Endothelial cell (in vitro differentiated cells): Measurements from ENCODE around the gene CDKN1B. TPM values are rescaled to one million over a fixed set of nuclear protein-coding genes. Genes with fewer than 3 reads are reported as not detected.

Experiments used
- DNase-seq: peaks from one replicate; pipeline ENCODE4 v3.0.0; 2021; ENCODE audit warnings: low spot score
- H3K27ac Mint-ChIP-seq: one replicate; pipeline ENCODE4 v1.8.0; 2021; ENCODE audit warnings: mixed read lengths, inconsistent platforms; ENCODE audit not compliant: unreplicated experiment
- H3K27me3 Mint-ChIP-seq: one replicate; pipeline ENCODE4 v1.8.0; 2021; ENCODE audit warnings: mild to moderate bottlenecking, moderate library complexity, mixed read lengths, inconsistent platforms; ENCODE audit not compliant: unreplicated experiment
- H3K36me3 Mint-ChIP-seq: one replicate; pipeline ENCODE4 v1.8.0; 2021; ENCODE audit warnings: mild to moderate bottlenecking, low read depth, mixed read lengths, inconsistent platforms; ENCODE audit not compliant: unreplicated experiment
- H3K4me1 Mint-ChIP-seq: one replicate; pipeline ENCODE4 v1.8.0; 2021; ENCODE audit warnings: mild to moderate bottlenecking, mixed read lengths, inconsistent platforms; ENCODE audit not compliant: unreplicated experiment
- H3K4me3 Mint-ChIP-seq: one replicate; pipeline ENCODE4 v1.8.0; 2021; ENCODE audit warnings: mild to moderate bottlenecking, mixed read lengths, inconsistent platforms; ENCODE audit not compliant: unreplicated experiment
- H3K9me3 Mint-ChIP-seq: one replicate; pipeline ENCODE4 v1.8.0; 2021; ENCODE audit warnings: mixed read lengths, inconsistent platforms; ENCODE audit not compliant: unreplicated experiment
- CTCF ChIP-seq: fragments of 200-600 bp; sonication (generic); IDR thresholded peaks from one replicate; pipeline ENCODE4 v1.5.0; 2021; ENCODE audit warnings: antibody characterized with exemption; ENCODE audit not compliant: unreplicated experiment
- total RNA-seq: library from RNA; stranded (reverse); fragmentation: NEBNext Ultra II Directional; extraction: Animal tissue kit (Norgen Biotek cat#: 25700); gene quantifications from one replicate; pipeline ENCODE4 v1.2.1, GENCODE V29; 2021; ENCODE audit not compliant: unreplicated experiment

Gene CDKN1B
- total RNA-seq, 1 donor from 2014 or later, result 34.6 TPM

DNA sequence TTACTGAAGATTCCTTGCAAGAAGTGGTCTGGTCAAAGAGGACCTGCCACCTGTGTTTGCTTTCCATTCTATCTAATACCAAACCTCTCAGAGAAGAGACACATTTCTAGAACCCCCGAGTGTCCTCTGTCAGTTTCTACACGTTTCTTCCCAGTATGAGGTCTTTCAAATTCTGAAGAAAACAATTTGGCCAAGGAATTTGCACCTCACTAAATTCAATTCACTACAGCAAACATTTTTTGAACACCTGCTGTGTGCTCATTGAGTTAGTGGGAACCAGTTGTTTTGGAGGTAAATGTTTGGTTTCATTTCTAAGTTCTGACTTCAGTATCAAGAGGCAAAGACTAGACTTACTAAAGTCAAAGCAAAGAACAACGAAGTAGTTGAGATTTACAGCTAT, 40.6 kb upstream of the CDKN1B start:
- Mint-ChIP-seq H3K4me1 (no peaks in the 10 kb centered on the region), H3K4me3 (no peak overlapping the region), H3K9me3 (no peaks in the 10 kb centered on the region), H3K27ac (no peak overlapping the region), H3K27me3 (peaks cover 2% of the 10 kb centered on the region), H3K36me3 (no peaks in the 10 kb centered on the region)
- DNase-seq, result no peak
- no peak for TF ChIP-seq CTCF

DNA sequence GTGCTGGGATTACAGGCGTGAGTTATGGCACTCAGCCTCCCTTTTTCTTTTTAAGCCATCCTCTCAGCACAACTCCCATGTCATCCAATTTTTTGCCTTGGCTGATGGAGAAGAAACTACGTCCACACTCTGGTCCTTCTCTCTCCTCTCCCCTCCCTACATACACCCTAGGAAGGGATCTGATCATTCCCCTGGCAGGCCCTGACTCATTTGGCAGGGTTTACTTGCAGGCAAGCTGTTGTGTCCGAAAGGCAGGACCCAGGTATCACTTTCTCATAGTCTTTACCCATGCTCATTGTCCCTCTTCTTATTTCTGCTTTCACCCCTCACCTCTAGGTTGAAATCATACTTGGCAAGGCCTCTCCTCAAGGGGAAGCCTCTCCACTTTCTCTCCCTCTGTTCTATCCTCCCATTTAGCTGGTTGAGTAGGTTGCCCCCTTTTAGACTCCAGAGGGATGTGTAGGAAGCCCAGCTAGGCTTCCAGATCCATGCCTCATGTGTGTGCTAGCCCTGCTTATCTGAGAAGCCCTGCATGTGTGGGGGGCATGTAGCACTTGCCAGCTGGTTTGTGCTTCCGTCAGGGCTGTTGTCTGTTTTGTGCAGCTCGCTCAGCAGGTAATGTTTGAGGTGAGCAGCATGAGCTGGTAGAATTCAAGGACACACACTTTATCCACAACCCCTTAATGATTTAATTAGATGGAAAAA, 36.0 kb upstream of the CDKN1B start:
- no peak for TF ChIP-seq CTCF
- Mint-ChIP-seq H3K27ac (no peak overlapping the region), H3K9me3 (no peaks in the 10 kb centered on the region), H3K36me3 (no peaks in the 10 kb centered on the region), H3K4me1 (peaks cover 12% of the 10 kb centered on the region), H3K4me3 (no peak overlapping the region), H3K27me3 (peaks cover 2% of the 10 kb centered on the region)
- no peak for DNase-seq

DNA sequence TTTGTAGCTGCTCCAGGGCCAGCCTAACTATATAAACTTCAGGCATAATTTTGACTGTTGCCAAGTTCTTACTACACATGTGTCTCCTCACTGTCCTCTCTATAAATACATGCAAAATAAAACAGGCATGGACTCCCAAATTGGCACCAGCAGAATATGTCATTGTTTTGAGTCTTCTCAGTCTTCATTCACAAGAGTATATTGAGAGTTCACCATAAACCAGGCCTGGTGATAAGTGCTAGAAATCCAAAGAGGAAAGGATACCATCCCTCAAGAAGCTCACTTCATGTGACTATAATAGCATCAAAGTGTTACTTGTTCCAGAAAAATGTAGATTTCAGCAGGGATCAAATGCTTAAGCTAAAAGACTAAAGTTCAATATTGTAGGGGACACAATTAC, 34.9 kb upstream of the CDKN1B start:
- no peaks in the 10 kb centered on the region for H3K9me3 Mint-ChIP-seq
- H3K4me1 Mint-ChIP-seq, result peaks cover 12% of the 10 kb centered on the region
- DNase-seq, result no peak
- no peaks in the 10 kb centered on the region for H3K36me3 Mint-ChIP-seq
- no peak overlapping the region for H3K4me3 Mint-ChIP-seq
- TF ChIP-seq CTCF, result no peak
- H3K27me3 Mint-ChIP-seq, result peaks cover 2% of the 10 kb centered on the region
- H3K27ac Mint-ChIP-seq, result no peak overlapping the region

DNA sequence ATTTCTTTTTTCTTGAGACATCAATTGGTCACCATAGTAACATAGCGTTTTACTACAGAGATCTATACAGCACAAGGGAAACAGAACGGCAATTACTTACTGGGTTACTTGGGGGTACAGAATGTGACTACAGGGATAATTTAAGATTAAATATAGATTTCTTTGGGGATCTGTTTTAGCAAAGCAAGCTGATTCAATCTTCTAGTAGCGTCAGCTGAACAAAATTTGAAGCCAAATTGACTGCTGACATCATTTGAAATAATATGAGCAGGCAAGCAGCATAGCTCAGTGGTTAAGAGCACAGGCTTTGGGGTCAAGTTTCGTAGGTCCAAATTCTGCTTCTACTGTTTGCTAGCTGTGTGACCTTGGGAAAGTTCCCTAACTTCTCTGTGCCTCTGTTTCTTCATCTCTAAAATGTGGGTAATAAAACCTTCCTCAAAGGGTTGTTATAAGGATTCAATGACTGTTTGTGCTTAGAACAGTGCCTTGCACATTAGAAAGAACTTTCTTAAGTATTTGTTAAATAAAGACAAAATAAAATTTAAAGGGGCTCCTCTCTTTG, 34.0 kb upstream of the CDKN1B start:
- Mint-ChIP-seq H3K9me3 (no peaks in the 10 kb centered on the region), H3K36me3 (no peaks in the 10 kb centered on the region), H3K27ac (no peak overlapping the region), H3K4me3 (no peak overlapping the region), H3K27me3 (peaks cover 2% of the 10 kb centered on the region), H3K4me1 (peaks cover 12% of the 10 kb centered on the region)
- TF ChIP-seq CTCF, result no peak
- no peak for DNase-seq

- Mint-ChIP-seq H3K4me3 (no peak overlapping the region), H3K36me3 (no peaks in the 10 kb centered on the region), H3K27me3 (peaks cover 2% of the 10 kb centered on the region), H3K4me1 (peaks cover 12% of the 10 kb centered on the region), H3K9me3 (no peaks in the 10 kb centered on the region), H3K27ac (no peak overlapping the region)
- no peak for TF ChIP-seq CTCF
- no peak for DNase-seq
Measured at GRCh38 chr12:12683725-12684124, 33.4 kb upstream of the CDKN1B start.
